ENCODE measurements around the gene CLSTN3.

Gene CLSTN3

DNA sequence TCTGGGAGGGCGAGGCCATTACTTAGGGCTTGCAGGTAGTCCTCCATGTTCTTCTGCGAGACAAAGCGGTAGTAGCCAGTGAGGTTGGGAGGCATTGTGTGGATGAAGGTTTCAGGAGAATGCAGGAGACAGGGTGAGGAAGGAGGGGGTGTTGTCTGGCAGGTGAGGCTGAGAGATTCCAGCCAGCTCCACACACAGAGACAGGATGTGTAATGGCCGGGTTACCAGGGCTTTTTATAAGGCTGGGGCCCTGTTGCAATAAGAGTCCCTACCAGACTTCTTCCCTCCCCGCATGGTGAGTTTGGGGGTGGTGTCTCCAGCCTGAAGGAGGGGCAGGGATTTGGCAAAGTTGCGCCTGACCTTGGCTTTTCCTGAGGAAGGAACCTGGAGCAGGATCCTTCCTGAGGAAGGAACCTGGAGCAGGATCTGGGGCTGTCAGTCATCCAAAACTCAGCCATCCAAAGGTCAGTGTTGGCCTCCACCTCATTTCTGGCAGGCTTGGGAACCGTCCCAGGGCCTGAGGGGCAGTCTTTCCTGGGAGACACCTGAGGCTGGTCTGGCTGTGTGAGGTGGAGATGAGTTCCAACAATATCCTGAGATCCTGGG, 1.4 kb upstream of the CLSTN3 start, which contains the start of gene RBP5:
TSS of gene RBP5 (minus strand) at position 209 of the 606 bp plus-strand sequence. CDS start at position 95, 114 bp downstream.
- no peak for DNase-seq

DNA sequence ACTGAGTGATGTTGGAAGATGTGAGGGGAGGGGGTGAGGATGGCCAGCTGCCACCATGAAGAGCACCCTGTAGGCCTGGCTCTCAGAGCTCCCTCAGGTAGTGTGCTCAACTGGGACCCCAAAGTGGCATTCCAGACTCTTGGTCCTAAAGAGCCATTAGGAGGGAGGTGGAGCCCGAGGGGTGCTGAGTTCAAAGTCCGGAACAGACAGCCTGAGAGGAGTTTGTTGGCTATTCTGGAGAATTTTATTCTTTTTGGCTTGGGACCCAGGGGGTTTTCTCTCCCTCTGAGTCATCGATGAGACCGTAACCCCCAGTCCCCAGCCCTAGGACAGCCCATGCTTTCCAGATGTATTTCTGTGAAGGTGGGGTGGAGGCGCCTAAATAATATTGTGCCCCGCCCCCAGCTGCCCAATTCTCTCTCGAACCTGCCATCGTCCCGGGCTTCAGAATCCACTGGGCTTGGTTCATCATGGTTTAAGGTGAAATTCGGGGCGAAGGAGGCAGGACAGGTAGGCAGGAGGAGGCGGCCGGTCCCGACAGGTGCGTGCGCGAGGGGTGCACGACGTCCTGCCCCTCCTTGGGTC, 792 bp upstream of the CLSTN3 start:
- DNase-seq = no peak

DNA sequence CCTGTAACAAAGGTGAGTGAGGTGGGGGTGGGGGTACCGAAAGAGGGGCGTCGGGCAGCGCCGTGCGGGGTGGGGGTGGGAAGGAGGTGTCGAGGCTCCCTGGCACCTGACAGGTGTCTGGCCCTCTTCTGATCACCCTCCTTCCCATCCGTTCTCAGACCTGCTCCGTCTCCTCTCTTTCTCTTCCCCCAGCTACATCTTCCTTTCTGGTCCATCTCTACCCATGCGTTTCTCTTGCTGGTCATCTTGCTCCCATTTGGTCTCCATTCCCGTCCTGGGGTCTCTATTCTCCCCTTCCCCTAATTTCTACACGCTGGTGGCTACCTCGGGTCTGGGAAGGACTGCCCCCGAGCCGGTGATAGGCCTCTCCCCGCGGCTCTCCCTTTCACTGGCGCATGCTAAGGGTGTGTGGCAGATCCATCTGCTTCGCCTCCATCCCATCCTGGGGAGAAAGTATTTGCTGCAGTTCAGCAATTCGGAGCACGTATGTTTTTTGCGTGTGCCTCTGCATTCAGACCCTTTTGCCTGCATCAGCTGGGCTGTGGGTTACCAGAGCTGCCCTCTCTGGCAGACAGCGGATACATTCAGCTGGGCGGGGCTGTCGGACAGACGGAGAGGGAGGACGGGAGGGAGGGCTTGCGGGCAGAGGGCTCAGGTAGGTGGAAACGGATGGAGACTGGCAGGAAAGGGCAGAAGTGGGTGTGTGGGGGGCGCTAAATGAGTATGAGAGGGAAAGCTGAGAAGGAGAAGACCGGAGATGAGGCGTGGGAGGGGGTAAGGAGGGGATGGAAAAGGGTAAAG, 730 bp downstream of the CLSTN3 start:
- DNase-seq = no peak

DNA sequence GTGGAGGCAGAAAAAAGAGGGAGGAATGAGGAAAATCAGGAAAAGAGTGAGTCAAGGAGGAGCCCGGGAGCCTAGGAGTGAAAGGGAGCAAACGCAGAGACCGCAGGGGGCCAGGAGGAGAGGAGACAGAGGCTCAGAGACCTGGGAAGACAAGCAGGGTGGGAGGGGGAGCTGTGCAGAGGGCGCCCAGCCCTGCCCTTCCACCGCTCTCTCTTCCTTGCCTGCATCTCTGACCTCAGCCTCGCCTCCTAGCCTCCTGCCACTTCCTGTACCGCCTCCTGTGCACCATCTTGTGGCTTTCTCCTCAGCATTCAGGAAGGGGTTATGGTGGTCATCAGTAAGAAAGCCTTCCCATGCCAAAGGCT, 1.3 kb downstream of the CLSTN3 start:
- no peak for DNase-seq

DNA sequence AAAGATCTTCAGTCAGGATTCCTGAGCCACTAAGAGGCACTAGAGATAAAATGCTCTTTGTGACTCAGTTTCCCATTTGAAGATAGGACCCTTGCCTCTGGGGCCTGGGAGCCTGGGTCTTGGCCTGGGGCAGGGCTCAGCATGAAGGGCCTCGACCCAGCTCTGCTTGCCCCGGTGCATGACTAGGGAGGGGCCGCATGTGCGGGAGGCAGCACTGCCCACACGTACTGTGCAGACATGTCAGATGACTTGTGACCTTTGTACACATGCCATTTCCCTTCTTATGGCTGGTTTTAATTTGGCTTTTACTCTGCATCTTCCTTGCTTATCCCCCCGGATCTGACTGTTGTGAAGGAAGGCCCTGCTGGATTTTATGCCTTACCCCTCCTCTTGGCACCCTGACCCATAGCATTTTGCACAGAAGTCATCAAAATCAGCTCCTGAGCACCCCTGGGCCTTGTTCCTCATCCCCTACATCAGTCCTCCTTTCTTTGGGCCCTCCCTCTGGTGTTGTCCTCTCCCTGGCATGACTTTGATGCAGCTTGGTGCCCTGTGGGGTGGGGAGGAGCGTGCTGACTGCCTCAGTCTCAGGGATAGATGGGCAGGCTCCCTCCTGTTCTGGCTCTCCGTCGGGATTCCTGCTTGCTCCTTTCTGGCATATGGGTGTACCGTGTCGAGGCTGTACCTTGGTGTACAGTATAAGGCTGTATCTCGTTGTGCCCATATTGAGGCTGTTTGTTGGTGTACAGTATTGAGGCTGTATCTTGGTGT, 4.4 kb downstream of the CLSTN3 start:
- no peak for DNase-seq

DNA sequence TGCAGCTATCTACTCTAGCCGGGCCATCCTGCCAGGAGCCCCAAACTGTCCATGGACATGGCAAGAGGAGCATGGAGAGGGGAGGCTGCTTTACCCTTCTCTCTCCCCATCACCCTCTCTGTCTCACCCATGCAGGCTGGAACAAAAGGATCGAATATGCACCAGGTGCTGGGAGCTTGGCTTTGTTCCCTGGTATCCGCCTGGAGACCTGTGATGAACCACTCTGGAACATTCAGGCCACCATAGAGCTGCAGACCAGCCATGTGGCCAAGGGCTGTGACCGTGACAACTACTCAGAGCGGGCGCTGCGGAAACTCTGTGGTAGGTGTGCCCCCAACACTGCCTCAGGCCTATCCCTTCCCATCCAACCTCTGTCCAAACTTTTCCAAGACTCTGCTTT, 5.9 kb downstream of the CLSTN3 start:
- no peak for DNase-seq

DNA sequence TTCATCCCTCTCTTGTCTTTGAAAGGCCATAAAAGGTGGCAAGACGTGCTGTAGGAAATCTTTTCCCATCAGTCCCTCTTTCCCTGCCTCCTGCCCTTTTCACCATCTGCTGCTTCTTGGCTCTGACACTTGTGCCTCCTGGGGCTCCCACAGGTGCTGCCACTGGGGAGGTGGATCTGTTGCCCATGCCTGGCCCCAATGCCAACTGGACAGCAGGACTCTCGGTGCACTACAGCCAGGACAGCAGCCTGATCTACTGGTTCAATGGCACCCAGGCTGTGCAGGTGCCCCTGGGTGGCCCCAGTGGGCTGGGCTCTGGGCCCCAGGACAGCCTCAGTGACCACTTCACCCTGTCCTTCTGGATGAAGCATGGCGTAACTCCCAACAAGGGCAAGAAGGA, 6.5 kb downstream of the CLSTN3 start:
- no peak for DNase-seq

DNA sequence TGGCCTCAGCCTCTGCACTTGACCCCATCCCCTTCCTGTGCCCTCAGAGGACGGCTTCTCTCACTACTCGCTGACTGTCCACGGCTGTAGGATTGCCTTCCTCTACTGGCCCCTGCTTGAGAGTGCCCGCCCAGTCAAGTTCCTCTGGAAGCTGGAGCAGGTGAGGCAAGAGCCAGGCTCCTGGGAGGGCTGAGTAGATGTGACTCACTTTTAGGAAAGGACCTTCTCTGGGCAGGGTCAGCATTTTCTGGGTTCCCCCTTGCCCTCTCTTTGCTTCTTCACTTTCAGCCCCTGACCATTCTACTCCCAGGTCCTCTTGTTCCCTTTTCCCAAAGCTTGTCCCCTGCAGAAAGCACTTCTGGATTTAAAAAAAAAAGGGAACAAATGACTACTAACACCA, 7.7 kb downstream of the CLSTN3 start:
- no peak for DNase-seq

DNA sequence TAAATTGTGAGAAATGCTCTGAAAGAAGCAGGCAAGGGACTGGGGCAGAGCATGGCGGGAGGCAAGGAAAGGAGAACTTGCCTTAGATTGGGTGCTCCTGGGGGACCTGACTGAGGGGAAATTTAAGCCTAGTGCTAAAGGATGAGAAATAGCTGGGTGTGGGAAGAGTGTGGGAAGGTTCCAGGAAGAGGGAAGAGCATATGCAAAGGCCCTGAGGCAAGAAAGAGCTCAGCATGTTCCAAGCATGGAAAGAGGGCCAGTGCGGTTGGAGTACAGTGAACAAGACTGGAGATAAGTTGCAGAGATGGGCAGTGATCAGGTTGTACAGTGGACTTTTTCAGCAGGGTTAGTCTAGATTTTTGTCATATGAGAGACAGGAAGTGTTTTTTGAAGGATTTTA, 9.0 kb downstream of the CLSTN3 start:
- no peak for DNase-seq

DNA sequence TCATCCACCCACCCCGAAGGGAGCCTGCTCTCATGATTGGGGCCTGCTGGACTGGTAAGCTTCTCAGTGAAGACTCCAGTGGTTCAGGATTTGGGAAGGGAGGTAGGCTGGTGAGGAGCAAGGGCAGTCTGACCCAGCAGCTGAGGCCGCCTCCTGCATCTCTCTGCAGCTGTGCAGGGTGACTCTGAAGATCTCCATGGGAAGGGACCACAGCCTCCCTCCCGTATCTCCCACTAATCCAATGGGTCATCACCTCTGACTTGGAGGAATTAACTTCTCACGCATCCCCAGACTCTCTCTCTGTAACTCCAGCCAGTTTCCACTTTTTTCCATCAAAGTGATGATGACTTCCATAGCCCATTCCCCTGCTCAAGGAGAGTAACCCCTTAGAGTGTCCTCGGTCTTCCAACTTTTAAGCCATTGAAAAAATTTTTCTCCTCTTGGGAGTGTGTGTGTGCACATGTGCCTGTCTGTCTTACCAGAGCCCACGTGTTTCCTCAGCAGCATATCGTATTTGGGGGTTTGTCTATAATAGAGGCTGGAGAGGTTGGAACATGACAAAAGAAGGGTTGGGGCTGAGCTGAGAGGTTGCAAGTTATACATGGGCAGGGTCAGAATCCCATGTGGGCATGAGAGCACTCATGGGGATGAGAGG, 11.3 kb downstream of the CLSTN3 start:
- DNase-seq = no peak

DNA sequence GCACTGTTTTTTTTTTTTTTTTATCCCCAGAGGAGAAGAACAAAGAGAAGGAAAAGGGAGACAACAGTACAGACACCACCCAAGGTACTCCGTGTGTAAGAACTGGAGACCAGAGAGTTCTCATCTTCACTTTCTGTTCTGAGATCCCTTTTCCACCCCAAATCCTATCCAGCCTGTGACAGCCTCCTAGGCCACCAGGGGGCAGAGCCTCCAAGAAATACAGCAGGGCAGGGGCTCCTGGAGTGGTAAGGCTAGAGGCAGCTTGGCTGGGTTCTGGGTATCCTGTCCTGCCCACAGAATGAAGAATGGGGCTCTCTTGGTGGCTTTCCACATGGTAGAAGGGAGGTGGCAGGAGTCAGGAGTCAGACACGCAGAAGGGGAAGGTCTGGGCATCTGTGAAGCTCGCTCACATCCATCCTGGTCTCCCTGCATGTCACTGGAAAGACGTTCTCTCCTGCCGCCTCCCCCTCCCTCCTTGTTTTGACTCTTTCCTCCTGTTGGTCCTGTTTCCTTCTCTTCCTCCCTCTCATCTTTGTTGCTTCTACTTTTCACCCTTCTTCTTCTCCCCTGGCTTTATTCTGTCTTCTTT, 12.0 kb downstream of the CLSTN3 start:
- no peak for DNase-seq

DNA sequence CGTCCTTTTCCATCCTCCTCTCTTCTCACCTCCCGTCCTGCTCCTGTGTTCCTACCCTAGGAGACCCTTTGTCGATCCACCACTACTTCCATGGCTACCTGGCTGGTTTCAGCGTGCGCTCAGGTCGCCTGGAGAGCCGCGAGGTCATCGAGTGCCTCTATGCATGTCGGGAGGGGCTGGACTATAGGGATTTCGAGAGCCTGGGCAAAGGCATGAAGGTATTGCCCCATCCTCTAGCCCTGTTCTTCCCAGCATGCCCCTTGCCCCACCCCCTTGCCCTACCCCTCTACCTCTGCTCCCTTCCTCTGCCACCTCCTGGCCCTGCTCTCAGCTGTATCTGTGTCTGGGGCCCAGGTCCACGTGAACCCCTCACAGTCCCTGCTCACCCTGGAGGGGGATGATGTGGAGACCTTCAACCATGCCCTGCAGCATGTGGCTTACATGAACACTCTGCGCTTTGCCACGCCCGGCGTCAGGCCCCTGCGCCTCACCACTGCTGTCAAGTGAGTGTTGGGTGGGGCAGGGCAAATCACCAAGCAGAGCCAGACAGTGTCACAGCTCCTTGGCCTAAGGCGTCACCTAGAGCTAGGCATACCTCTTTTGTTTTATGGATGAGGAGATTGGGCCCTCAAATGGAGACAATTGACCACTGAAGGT, 12.8 kb downstream of the CLSTN3 start:
- DNase-seq = no peak

DNA sequence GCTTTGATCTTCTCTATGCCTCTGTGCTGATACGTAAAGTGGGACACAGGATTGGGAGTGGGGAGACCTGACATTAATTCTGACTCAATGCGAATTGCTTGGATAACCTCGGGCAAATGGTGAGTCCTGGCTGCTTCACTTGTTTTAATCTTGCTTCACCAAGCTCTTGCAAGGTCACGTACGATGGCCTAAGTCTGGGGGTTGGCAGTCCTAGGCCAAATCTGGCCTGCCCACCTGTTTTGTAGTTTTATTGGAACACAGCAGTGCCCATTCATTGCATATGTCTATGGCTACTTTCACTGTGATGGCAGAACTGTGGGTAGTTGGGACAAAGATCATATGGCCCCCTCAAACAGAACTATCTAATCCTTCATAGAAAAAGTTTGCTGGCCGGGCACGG, 13.4 kb downstream of the CLSTN3 start:
- DNase-seq = no peak

DNA sequence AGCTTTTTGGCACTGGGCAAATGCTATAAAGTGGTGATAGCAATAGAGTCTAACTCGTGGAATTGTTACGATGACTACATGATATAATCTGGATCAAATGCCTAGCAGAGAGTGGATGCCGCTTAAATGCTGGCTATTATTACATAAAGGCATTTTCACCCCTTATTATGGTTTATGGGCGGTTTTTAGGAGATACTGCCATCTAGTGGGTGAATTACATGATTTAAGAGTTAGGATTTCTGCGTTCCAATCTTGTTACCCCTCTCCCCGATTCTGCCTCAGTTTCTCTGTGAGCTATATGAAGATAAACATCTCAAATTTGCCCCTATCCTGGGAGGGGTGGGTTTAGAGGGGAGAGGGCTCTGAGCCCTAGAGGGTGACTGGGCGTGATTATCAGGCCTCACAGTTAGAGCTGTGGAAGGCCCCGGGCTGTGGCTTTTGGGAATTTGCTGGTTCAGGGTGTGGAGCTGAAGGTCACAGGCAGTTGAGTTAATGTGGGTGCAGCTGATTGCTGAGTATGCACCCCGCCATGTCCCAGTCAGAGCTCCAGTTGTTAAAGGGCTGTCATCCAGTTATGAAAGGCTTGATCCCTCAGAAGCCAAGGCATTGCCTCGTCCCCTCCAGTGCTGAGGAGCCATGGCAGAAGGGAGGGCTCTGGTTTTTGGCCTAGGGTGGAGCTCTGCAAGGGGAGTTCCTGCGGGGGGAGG, 14.4 kb downstream of the CLSTN3 start:
- no peak for DNase-seq

DNA sequence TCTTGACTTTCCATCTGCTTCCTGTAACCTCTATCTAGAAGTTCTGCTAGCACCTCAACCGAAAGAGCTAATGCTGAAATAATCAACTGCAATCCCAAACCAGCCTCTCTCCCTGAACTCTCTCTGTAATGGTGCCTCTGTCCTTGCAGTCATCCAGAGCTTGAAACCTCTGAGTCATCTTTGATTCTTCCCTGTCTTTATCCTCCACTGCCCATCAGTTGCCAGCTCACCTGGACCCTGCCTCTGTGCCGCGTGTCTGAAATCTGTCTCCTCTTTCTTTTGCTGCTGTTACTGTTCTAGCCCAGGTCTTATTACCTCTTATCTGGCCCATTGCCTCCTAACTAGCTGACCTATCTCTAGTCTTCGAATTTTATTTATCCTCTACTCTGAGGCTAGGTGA, 15.5 kb downstream of the CLSTN3 start:
- no peak for DNase-seq

DNA sequence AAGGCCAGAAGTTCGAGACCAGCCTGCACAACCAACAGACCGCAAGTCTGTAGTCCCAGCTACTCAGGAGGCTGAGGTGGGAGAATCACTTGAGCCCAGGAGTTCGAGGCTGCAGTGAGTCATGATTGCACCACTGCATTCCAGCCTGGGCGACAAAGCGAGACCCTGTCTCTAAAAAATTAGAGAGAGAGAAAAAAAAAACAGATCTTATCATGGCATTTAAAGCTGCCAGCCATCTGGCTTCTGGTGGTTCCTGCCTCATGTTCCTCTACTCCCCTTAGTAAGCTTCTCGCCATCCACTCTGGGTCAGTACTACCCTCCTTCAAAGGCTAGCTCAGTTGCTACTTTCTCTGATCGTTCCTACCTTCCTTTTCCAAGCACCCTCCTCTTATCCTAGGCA, 16.1 kb downstream of the CLSTN3 start:
- no peak for DNase-seq

DNA sequence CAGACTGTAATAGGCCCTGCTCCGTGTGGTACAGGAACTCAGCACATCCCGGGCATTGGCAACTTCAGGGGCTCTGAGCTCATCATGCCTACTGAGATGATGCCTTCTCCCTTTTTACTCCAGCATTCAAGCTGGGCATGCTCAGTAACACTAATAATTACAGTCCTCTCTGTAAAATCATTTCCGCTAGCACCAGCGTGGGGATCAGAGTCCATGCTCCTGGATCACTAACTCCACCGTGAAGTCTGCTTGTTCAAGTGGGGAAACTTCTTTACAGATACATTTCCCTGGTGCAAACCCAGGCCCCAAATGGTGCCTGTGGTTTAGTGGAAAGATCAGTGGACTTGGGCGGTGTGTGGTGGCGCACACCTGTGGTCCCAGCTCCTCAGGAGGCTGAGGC, 16.7 kb downstream of the CLSTN3 start:
- no peak for DNase-seq

DNA sequence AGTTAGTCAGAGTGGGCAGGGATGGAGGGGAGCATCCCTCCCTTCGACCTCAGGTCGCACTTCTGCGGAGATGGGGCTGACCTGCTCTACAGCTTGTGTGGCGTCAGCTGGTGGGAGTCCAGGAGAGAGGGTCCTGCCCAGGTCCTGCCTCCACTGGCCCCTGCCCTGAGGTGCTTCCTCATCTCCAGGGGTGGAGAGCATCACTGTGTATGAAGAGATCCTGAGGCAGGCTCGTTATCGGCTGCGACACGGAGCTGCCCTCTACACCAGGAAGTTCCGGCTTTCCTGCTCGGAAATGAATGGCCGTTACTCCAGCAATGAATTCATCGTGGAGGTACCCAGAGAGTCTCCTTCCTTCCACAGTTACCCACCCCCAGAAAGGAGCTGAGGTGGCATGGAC, 20.2 kb downstream of the CLSTN3 start:
- no peak for DNase-seq

DNA sequence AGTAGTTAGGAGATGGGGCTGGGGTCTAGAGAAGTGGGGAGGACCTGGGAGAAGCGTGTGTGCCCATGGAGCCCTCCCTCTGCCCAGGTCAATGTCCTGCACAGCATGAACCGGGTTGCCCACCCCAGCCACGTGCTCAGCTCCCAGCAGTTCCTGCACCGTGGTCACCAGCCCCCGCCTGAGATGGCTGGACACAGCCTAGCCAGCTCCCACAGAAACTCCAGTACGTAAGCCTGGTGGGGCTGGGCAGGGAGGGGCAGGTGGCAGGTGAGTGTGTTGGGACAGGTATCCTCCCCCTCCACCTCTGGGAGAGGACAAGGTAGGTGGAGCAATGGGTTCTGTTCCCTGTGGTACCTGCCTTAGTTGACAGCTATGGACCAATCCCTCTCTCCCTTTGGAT, 20.7 kb downstream of the CLSTN3 start:
- no peak for DNase-seq

DNA sequence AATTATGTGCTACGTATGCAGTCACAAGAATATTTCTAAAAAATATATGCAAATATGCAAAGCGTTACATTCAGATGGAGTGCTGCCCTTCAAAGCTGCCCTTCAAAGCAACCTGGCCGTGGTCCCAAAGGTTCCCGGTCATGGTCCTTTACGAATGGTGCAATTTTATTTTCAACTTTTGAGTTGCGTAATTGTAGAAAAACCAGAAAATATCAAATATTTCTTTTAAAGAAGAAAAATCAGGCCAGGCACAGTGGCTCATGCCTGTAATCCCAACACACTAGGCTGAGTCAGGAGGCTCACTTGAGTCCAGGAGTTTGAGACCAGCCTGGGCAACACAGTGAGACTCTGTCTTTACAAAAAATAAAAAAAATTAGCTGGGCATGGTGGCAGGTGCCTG, 21.4 kb downstream of the CLSTN3 start:
- no peak for DNase-seq

DNA sequence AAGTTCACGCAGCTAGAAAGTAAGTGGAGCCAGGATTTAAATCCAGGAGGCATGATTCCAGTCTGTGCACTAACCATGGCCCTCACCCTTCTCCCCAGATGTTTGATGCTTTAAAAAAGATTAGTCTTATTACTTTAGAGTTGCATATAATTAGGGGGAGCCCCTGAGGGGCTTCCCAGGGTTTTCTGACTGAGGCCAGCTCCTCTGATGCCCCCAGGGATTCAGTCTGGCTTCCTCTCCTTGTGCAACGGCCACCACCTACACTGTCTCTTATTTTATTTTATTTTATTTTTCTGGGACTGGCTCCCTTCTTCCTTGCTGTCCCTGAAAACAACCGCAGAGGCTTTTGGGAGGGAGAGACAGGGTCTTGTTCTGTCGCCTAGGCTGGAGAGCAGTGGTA, 22.6 kb downstream of the CLSTN3 start:
- no peak for DNase-seq

DNA sequence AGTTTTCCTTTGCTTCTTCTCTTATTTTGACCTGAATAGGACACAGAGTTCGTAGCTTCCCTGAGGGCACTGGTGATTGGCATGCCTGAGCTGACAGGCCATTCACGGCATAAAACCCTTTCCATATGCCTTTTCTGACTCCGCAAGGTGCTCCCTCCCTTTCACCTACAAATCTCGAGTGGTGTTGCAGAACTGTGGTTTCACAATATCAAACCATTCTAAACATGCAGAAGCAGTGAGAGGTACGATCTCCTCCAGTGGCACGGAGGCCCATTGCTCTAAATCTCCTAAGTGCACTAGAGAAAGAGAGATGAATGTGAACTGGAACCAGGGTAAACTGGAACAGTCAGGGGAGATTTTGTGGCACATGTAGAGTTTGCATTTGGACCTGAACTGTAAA, 23.9 kb downstream of the CLSTN3 start:
- no peak for DNase-seq

Measured in SIG-M5 (cell line).